Keratinocyte (primary cell): Measurements from ENCODE around the gene AJM1. TPM values are rescaled to one million over a fixed set of nuclear protein-coding genes. Genes with fewer than 3 reads are reported as not detected.
"Not testable (repeated sequence)": the region's sequence is repeated elsewhere in the genome, so short reads cannot be mapped to it uniquely, and the experiment has no call there.

ENCODE experiments used
- DNase-seq: peaks from one replicate; pipeline ENCODE4 v3.0.0-alpha.2; 2011; ENCODE audit warnings: low read depth, missing footprints, low spot score
- FAIRE-seq: peaks from 2 replicates; lab custom pipeline; 2011; peaks lifted over from hg19 to GRCh38; lab: Jason Lieb, UNC
- H2AFZ ChIP-seq: 2 replicates; pipeline ENCODE4 v1.6.0; 2012; ENCODE audit warnings: low read length, control low read depth, inconsistent platforms; ENCODE audit not compliant: control insufficient read depth
- H3K27ac ChIP-seq: 2 replicates; pipeline ENCODE4 v1.5.1; 2011; ENCODE audit warnings: low read length; ENCODE audit not compliant: control insufficient read depth, insufficient read depth
- H3K27me3 ChIP-seq: 3 replicates; pipeline ENCODE4 v1.6.0; 2011; ENCODE audit warnings: low read length; ENCODE audit not compliant: control insufficient read depth, insufficient read depth; ENCODE audit errors: extremely low read depth
- H3K36me3 ChIP-seq, 2 experiments: 2 replicates in 1 of 2; 3 replicates in 1 of 2; pipeline ENCODE4 v1.5.1; 2011; ENCODE audit warnings: low read length in 2 of 2, mild to moderate bottlenecking in 1 of 2; ENCODE audit not compliant: control insufficient read depth in 2 of 2, insufficient read depth in 2 of 2; ENCODE audit errors: extremely low read depth in 1 of 2
- H3K4me1 ChIP-seq: 3 replicates; pipeline ENCODE4 v1.5.1; 2011; ENCODE audit warnings: low read length; ENCODE audit not compliant: control insufficient read depth, insufficient read depth; ENCODE audit errors: extremely low read depth
- H3K4me2 ChIP-seq: 3 replicates; pipeline ENCODE4 v1.6.0; 2011; ENCODE audit warnings: low read depth, low read length; ENCODE audit not compliant: control insufficient read depth, insufficient read depth; ENCODE audit errors: extremely low read depth
- H3K4me3 ChIP-seq, 3 experiments: fragments of 200-600 bp in 1 of 3; sonication (generic) in 1 of 3; 2 replicates in 2 of 3; 3 replicates in 1 of 3; pipeline ENCODE4 v1.5.1; 2011 to 2016; ENCODE audit warnings: low read length in 3 of 3, mild to moderate bottlenecking in 3 of 3, control low read depth in 2 of 3, inconsistent platforms in 1 of 3, low read depth in 1 of 3, mixed read lengths in 1 of 3, mixed run types in 1 of 3, moderate library complexity in 1 of 3; ENCODE audit not compliant: control insufficient read depth in 2 of 3, insufficient read depth in 2 of 3; ENCODE audit errors: extremely low read depth in 1 of 3
- H3K79me2 ChIP-seq: 2 replicates; pipeline ENCODE4 v1.6.0; 2012; ENCODE audit warnings: low read length; ENCODE audit not compliant: control insufficient read depth, insufficient read depth
- H3K9ac ChIP-seq: 3 replicates; pipeline ENCODE4 v1.6.0; 2011; ENCODE audit warnings: low read length; ENCODE audit not compliant: control insufficient read depth, insufficient read depth; ENCODE audit errors: extremely low read depth
- H3K9me1 ChIP-seq: 3 replicates; pipeline ENCODE4 v1.6.0; 2011; ENCODE audit warnings: low read length; ENCODE audit not compliant: control insufficient read depth, insufficient read depth; ENCODE audit errors: extremely low read depth
- H3K9me3 ChIP-seq: 2 replicates; pipeline ENCODE4 v1.5.1; 2012; ENCODE audit warnings: low read depth, low read length; ENCODE audit not compliant: control insufficient read depth
- H4K20me1 ChIP-seq: 3 replicates; pipeline ENCODE4 v1.6.0; 2011; ENCODE audit warnings: low read length; ENCODE audit not compliant: control insufficient read depth, insufficient read depth; ENCODE audit errors: extremely low read depth
- EZH2 ChIP-seq: IDR thresholded peaks from one replicate; pipeline ENCODE4 v1.6.1; 2012; ENCODE audit warnings: inconsistent platforms, mild to moderate bottlenecking, low read length, moderate library complexity
- dilution Hi-C: fragments of 300-500 bp; cut with MboI; formaldehyde crosslinking; loops from one replicate; pipeline ENCODE4 v1.7.0; 2020; ENCODE audit warnings: low sequenced_read_pairs; ENCODE audit not compliant: extremely low pct_ligation_motif_present
- polyA plus RNA-seq, 5 experiments: library from polyadenylated mRNA; depleted of rRNA in 3 of 5; stranded (reverse) in 3 of 5; stranded (forward) in 1 of 5; unstranded in 1 of 5; fragments of >200 nt; gene quantifications; 1 replicate in 1 of 5; 2 replicates in 3 of 5; 3 replicates in 1 of 5; pipeline versions ENCODE4 v1.2.1 to v1.2.3, GENCODE V29; 2011 to 2012; ENCODE audit warnings: missing spikeins in 2 of 5, low read depth in 1 of 5, low replicate concordance in 1 of 5
- TF ChIP-seq, protein P1 (sequence below), 3 experiments: IDR thresholded peaks in 1 of 3; conservative IDR thresholded peaks in 1 of 3; optimal IDR thresholded peaks in 1 of 3; 2 replicates in 2 of 3; 3 replicates in 1 of 3; pipeline versions ENCODE3 to v1.5.1; 2011; ENCODE audit warnings: low read length in 3 of 3, mild to moderate bottlenecking in 3 of 3, moderate library complexity in 2 of 3, control low read depth in 1 of 3, inconsistent platforms in 1 of 3; ENCODE audit not compliant: insufficient read depth in 2 of 3; ENCODE audit errors: extremely low read depth in 1 of 3

The AJM1 gene
- polyA plus RNA-seq, 1 donor (not counting 4 experiments of a cell fraction or from before 2014, with no cell fraction given): 0.12 TPM

DNA sequence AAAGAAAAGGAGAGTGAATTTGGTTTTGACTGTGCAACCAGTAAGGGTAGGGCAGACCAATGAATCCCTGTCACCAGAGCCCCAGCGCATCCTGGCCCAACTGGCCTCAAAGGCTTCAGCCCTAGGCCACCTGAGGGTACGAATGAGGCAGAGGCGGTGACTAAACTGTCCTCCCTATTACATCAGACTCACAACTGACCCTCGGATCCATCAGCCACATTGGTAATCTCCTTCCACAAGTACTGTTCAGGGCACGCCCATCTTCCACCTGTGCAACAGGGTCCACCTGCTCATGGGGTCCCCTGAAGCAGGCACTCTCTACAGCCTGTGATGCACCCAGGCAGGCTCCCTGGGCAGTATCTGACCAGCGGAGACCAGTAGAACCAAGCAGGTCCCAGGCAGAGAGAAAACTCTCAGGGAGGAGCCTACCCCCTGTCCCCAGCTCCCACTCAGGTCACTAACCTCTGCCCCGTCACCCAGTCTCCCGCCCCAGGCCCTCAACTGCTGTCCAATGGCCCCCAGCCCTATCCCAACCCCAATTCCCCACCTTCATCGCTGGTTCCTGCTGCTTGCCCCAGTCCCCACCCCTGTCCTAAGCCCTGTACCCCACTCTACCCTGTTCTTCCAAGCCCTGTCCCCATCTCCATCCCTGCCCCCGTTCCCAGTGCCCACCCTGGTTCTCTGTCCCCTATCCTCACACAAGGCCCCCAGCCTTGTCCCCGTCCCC lies 22.9 kb downstream of the AJM1 start:
- H3K36me3 ChIP-seq: peaks cover 22% of the 10 kb centered on the region in 2 experiments
- peak overlapping the region; percentile 64 to 87 (median 79) for H3K4me3 ChIP-seq
- no peak for DNase-seq

DNA sequence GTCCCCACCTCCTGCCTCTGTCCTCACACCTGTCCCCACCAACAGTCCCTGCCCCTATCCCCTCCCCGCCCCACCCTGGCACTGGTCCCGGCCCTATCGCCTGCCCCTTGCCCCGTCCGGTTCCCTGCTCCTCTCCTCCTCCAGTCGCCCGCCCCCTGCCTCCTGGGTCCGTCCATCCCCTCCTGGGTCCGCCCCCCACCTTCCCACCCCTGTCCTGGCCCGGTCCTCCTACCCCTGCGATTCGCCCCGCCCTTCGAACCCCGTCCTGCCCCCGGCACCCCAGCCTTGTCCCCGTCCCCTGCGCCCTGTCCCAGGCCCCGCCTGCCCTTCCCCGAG lies 23.5 kb downstream of the AJM1 start:
- Histone ChIP-seq H3K9me3 (no peaks in the 10 kb centered on the region), H3K27ac (peak overlapping the region; percentile 52), H3K36me3 (peaks cover 22% of the 10 kb centered on the region in 2 experiments), H3K4me1 (peaks cover 2% of the 10 kb centered on the region), H3K9ac (peak overlapping the region; percentile 73), H3K79me2 (peaks cover 21% of the 10 kb centered on the region), H3K4me3 (peak overlapping the region; percentile 75 to 87 (median 79)), H3K27me3 (no peaks in the 10 kb centered on the region), H3K4me2 (peak overlapping the region; percentile 58), H3K9me1 (no peaks in the 10 kb centered on the region), H4K20me1 (peaks cover 8% of the 10 kb centered on the region), H2AFZ (no peak overlapping the region)
- TF ChIP-seq, protein P1, sequence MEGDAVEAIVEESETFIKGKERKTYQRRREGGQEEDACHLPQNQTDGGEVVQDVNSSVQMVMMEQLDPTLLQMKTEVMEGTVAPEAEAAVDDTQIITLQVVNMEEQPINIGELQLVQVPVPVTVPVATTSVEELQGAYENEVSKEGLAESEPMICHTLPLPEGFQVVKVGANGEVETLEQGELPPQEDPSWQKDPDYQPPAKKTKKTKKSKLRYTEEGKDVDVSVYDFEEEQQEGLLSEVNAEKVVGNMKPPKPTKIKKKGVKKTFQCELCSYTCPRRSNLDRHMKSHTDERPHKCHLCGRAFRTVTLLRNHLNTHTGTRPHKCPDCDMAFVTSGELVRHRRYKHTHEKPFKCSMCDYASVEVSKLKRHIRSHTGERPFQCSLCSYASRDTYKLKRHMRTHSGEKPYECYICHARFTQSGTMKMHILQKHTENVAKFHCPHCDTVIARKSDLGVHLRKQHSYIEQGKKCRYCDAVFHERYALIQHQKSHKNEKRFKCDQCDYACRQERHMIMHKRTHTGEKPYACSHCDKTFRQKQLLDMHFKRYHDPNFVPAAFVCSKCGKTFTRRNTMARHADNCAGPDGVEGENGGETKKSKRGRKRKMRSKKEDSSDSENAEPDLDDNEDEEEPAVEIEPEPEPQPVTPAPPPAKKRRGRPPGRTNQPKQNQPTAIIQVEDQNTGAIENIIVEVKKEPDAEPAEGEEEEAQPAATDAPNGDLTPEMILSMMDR (optimal IDR thresholded peaks at IDR 0.05 in 1 of 3, IDR thresholded peaks at IDR 0.05 in 1 of 3, conservative IDR thresholded peaks at IDR 0.05 in 1 of 3; ENCODE audit: extremely low read depth in 1 of 3, insufficient read depth in 2 of 3, low read length in 3 of 3): no peak
- no peak for TF ChIP-seq EZH2
- no peak for DNase-seq
- dilution Hi-C loops: no loop called here
- FAIRE-seq: no peak

More for the DNA sequence above, 22.9 kb downstream of the AJM1 start:
- peaks cover 2% of the 10 kb centered on the region for H3K4me1 ChIP-seq
- H3K9me3 ChIP-seq: no peaks in the 10 kb centered on the region
- dilution Hi-C loops: no loop called here
- peak overlapping the region; percentile 58 for H3K4me2 ChIP-seq
- H3K27ac ChIP-seq: no peak overlapping the region
- no peak for FAIRE-seq
- H4K20me1 ChIP-seq: peaks cover 8% of the 10 kb centered on the region
- TF ChIP-seq, protein P1 (optimal IDR thresholded peaks at IDR 0.05 in 1 of 3, IDR thresholded peaks at IDR 0.05 in 1 of 3, conservative IDR thresholded peaks at IDR 0.05 in 1 of 3; ENCODE audit: extremely low read depth in 1 of 3, insufficient read depth in 2 of 3, low read length in 3 of 3): no peak
- no peak for TF ChIP-seq EZH2
- peak overlapping the region; percentile 33 for H3K9ac ChIP-seq
- peaks cover 21% of the 10 kb centered on the region for H3K79me2 ChIP-seq
- H3K27me3 ChIP-seq: no peaks in the 10 kb centered on the region
- H2AFZ ChIP-seq: no peak overlapping the region
- no peaks in the 10 kb centered on the region for H3K9me1 ChIP-seq

DNA sequence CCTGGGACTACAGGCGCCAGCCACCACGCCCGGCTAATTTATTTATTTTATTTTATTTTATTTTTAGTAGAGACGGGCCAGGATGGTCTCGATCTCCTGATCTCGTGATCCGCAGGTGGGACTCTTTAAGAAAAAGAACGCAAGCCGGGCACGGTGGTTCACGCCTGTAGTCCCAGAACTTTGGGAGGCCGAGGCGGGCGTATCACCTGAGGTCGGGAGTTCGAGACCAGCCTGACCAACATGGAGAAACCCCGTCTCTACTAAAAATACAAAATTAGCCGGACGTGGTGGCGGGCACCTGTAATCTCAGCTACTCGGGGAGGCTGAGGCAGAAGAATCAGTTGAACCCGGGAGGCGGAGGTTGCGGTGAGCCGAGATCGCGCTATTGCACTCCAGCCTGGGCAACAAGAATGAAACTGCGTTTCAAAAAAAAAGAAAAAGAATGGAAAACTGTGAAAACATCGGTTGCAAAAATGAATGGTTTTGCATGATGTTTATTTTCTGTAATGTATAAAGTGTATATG lies 24.7 kb downstream of the AJM1 start:
- H3K27ac ChIP-seq: peak overlapping the region; percentile 31
- H3K9me1 ChIP-seq, H3K4me1 ChIP-seq, H3K9me3 ChIP-seq, FAIRE-seq, H3K27me3 ChIP-seq, H4K20me1 ChIP-seq, DNase-seq, H2AFZ ChIP-seq, H3K9ac ChIP-seq, dilution Hi-C loops: not testable (repeated sequence)
- H3K36me3 ChIP-seq: peaks cover 18% of the 10 kb centered on the region in 2 experiments
- peaks cover 21% of the 10 kb centered on the region for H3K79me2 ChIP-seq
- H3K4me2 ChIP-seq: peak overlapping the region; percentile 48
- H3K4me3 ChIP-seq: peak overlapping the region; percentile 56 to 87 (median 64)
